ENCODE data around the gene PFN2. TPM values are rescaled to one million over a fixed set of nuclear protein-coding genes. Genes with fewer than 3 reads are reported as not detected.

Gene PFN2
- total RNA-seq, 1 experiment from 2014 or later = 45.9 TPM

DNA sequence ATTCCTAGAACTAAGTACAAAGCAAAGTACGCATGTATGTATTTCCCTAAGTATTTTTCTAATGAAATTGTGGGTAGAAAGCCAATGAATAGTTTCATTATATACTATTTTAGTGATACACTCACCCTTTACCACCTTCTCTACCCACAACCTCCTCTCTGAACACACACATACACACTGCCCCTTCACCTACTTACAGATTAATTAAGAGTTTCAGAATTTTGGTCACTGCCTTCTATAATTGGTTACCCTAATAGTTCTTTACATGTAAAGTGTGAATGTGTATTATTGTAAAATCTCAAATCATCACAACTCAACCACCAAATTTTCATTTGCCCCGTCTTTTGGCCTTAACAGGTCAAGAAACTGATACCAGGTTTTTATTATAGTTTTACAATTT is 7.2 kb downstream of the PFN2 start:
- H3K27me3 ChIP-seq (replicated peaks; ENCODE audit: control insufficient read depth, insufficient read depth, low read length) = no peaks in the 10 kb centered on the region
- H3K9me3 ChIP-seq = no peaks in the 10 kb centered on the region
- TF ChIP-seq, protein P1, sequence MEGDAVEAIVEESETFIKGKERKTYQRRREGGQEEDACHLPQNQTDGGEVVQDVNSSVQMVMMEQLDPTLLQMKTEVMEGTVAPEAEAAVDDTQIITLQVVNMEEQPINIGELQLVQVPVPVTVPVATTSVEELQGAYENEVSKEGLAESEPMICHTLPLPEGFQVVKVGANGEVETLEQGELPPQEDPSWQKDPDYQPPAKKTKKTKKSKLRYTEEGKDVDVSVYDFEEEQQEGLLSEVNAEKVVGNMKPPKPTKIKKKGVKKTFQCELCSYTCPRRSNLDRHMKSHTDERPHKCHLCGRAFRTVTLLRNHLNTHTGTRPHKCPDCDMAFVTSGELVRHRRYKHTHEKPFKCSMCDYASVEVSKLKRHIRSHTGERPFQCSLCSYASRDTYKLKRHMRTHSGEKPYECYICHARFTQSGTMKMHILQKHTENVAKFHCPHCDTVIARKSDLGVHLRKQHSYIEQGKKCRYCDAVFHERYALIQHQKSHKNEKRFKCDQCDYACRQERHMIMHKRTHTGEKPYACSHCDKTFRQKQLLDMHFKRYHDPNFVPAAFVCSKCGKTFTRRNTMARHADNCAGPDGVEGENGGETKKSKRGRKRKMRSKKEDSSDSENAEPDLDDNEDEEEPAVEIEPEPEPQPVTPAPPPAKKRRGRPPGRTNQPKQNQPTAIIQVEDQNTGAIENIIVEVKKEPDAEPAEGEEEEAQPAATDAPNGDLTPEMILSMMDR (IDR thresholded peaks at IDR 0.05; ENCODE audit: insufficient read depth in 1 of 2, low read depth in 1 of 2, low read length in 1 of 2, severe bottlenecking in 1 of 2, unreplicated experiment in 1 of 2) = no peak
- intact Hi-C loops (cut with micrococcal nuclease; ENCODE audit: unreplicated experiment) = loop anchor here (10.0 kb wide), 1 partner anchor 531 kb away; no protein-coding TSS in a partner anchor
- no peaks in the 10 kb centered on the region for H3K27me3 Mint-ChIP-seq (ENCODE audit: insufficient read depth, unreplicated experiment)
- ChIA-PET CTCF (no interaction called here), POLR2A (no interaction called here)
- peaks cover 38% of the 10 kb centered on the region for H3K36me3 Mint-ChIP-seq (ENCODE audit: insufficient read depth, unreplicated experiment)
- peaks cover 1% of the 10 kb centered on the region for H3K4me1 Mint-ChIP-seq (ENCODE audit: low read depth, unreplicated experiment)
- H3K4me3 ChIP-seq (ENCODE audit: low read depth, low read length) = no peak overlapping the region
- no peaks in the 10 kb centered on the region for H3K9me3 Mint-ChIP-seq (ENCODE audit: unreplicated experiment)
- no TSS peak for BruUV-seq (replicated peaks)
- no peak for DNase-seq
- H3K27ac Mint-ChIP-seq (ENCODE audit: unreplicated experiment) = no peak overlapping the region
- no peak overlapping the region for H3K4me3 Mint-ChIP-seq (ENCODE audit: unreplicated experiment)
- H3K4me1 ChIP-seq = no peaks in the 10 kb centered on the region
- H3K36me3 ChIP-seq (ENCODE audit: control insufficient read depth, insufficient read depth, low read length) = no peaks in the 10 kb centered on the region

DNA sequence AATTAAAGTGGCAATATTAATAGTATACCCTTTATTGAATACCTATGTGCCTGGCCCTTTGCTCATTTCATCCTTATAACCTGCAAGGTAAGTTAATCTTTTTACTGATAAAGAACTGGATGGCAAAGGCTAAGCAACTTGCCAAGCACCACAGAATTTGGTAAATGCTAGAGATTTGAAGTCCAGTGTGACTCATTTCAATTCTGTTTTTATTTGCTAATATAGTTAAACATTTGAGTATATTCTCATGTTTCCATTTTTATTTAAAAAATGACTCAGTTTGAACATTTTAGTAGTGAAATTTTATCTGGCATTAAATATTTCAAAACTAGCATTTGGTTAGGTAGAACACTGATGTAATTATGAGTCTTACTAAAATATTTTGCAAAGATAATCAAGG is 11.3 kb downstream of the PFN2 start:
- peaks cover 5% of the 10 kb centered on the region for H3K4me1 Mint-ChIP-seq (ENCODE audit: low read depth, unreplicated experiment)
- no peaks in the 10 kb centered on the region for H3K27me3 Mint-ChIP-seq (ENCODE audit: insufficient read depth, unreplicated experiment)
- no peaks in the 10 kb centered on the region for H3K9me3 Mint-ChIP-seq (ENCODE audit: unreplicated experiment)
- H3K4me3 Mint-ChIP-seq (ENCODE audit: unreplicated experiment) = no peak overlapping the region
- TF ChIP-seq, protein P1 (IDR thresholded peaks at IDR 0.05; ENCODE audit: insufficient read depth in 1 of 2, low read depth in 1 of 2, low read length in 1 of 2, severe bottlenecking in 1 of 2, unreplicated experiment in 1 of 2) = no peak
- Histone ChIP-seq H3K27me3 (replicated peaks; ENCODE audit: control insufficient read depth, insufficient read depth, low read length) (no peaks in the 10 kb centered on the region), H3K9me3 (no peaks in the 10 kb centered on the region), H3K4me1 (no peaks in the 10 kb centered on the region), H3K4me3 (ENCODE audit: low read depth, low read length) (no peak overlapping the region), H3K36me3 (ENCODE audit: control insufficient read depth, insufficient read depth, low read length) (no peaks in the 10 kb centered on the region)
- H3K27ac Mint-ChIP-seq (ENCODE audit: unreplicated experiment) = no peak overlapping the region
- H3K36me3 Mint-ChIP-seq (ENCODE audit: insufficient read depth, unreplicated experiment) = peaks cover 22% of the 10 kb centered on the region
- POLR2A ChIA-PET = no interaction called here
- no peak for DNase-seq
- BruUV-seq (replicated peaks) = no TSS peak
- intact Hi-C loops (cut with micrococcal nuclease; ENCODE audit: unreplicated experiment) = no loop called here
- CTCF ChIA-PET = no interaction called here

DNA sequence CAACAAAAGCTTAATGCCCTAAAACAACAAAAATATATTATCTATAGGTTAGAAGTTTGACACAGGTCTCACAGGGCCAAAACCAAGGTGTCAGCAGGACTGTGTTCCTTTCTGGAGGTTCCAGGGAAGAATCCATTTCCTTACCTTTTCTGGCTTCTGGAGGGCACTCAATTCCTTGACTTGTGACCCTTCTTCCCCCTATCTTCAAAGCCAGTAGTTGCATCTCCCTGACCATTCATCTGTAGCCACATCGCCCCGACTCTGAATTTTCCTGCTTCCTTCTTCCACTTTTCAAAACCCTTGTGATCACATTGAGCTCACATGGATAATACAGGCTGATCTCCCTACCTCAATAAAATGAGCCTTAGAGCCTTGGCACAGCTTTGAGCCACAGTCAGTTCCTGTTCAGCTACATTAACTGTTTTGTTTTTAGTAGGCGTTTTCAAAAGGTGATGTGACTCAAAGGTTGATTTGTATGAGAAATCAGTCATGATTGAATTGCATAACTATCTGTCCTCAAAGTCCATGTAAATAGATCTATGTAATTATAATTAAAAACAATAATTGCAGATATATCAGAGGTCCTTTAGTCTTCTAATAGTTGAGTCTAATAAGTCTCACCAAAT is 12.4 kb downstream of the PFN2 start:
- no peak overlapping the region for H3K4me3 Mint-ChIP-seq (ENCODE audit: unreplicated experiment)
- no peak for DNase-seq
- intact Hi-C loops (cut with micrococcal nuclease; ENCODE audit: unreplicated experiment) = no loop called here
- H3K9me3 Mint-ChIP-seq (ENCODE audit: unreplicated experiment) = no peaks in the 10 kb centered on the region
- CTCF ChIA-PET = no interaction called here
- H3K36me3 Mint-ChIP-seq (ENCODE audit: insufficient read depth, unreplicated experiment) = peaks cover 22% of the 10 kb centered on the region
- Histone ChIP-seq H3K27me3 (replicated peaks; ENCODE audit: control insufficient read depth, insufficient read depth, low read length) (no peaks in the 10 kb centered on the region), H3K9me3 (no peaks in the 10 kb centered on the region), H3K4me3 (ENCODE audit: low read depth, low read length) (no peak overlapping the region), H3K36me3 (ENCODE audit: control insufficient read depth, insufficient read depth, low read length) (no peaks in the 10 kb centered on the region), H3K4me1 (no peaks in the 10 kb centered on the region)
- POLR2A ChIA-PET = interaction anchor here (1.0 kb wide), 1 partner anchor 13 kb away, joined by 3 read pairs; no protein-coding TSS in a partner anchor
- H3K27me3 Mint-ChIP-seq (ENCODE audit: insufficient read depth, unreplicated experiment) = no peaks in the 10 kb centered on the region
- H3K4me1 Mint-ChIP-seq (ENCODE audit: low read depth, unreplicated experiment) = peaks cover 5% of the 10 kb centered on the region
- TF ChIP-seq, protein P1 (IDR thresholded peaks at IDR 0.05; ENCODE audit: insufficient read depth in 1 of 2, low read depth in 1 of 2, low read length in 1 of 2, severe bottlenecking in 1 of 2, unreplicated experiment in 1 of 2) = no peak
- H3K27ac Mint-ChIP-seq (ENCODE audit: unreplicated experiment) = no peak overlapping the region
- BruUV-seq (replicated peaks) = no TSS peak

Measured in Caco-2 (cell line).